CD14-positive monocyte (primary cell): ENCODE results near the gene NEO1. TPM values are rescaled to one million over a fixed set of nuclear protein-coding genes. Genes with fewer than 3 reads are reported as not detected.
"Not testable (repeated sequence)": the region's sequence is repeated elsewhere in the genome, so short reads cannot be mapped to it uniquely, and the experiment has no call there.

Experiments used
- DNase-seq, 3 donors: peaks; one replicate each; pipeline ENCODE4 v3.0.0-alpha.2; 2011 to 2022
- H2AFZ ChIP-seq: 2 replicates; pipeline ENCODE4 v1.6.0; 2012; ENCODE audit warnings: mild to moderate bottlenecking, low read depth, low read length, inconsistent platforms; ENCODE audit not compliant: insufficient read depth, poor library complexity, severe bottlenecking
- H3K27ac ChIP-seq, 2 donors: 1 replicate in 1 of 2; 2 replicates in 1 of 2; pipeline ENCODE4 v1.5.1; 2012 to 2013; ENCODE audit warnings: low read length in 2 of 2, control low read depth in 1 of 2, inconsistent platforms in 1 of 2, low read depth in 1 of 2, mild to moderate bottlenecking in 1 of 2
- H3K27me3 ChIP-seq, 2 donors: one replicate each; pipeline versions ENCODE4 v1.6.0 to v1.6.1; 2011 to 2013; ENCODE audit warnings: low read length in 2 of 2; ENCODE audit not compliant: control insufficient read depth in 2 of 2, insufficient read depth in 2 of 2
- H3K36me3 ChIP-seq, 2 donors: replicated peaks in 1 of 2; 1 replicate in 1 of 2; 2 replicates in 1 of 2; pipeline versions ENCODE4 v1.5.1 to v1.6.1; 2012 to 2013; ENCODE audit warnings: low read length in 2 of 2, control low read depth in 1 of 2, inconsistent platforms in 1 of 2, mild to moderate bottlenecking in 1 of 2; ENCODE audit not compliant: insufficient read depth in 2 of 2, control insufficient read depth in 1 of 2
- H3K4me1 ChIP-seq, 2 donors: 1 replicate in 1 of 2; 2 replicates in 1 of 2; pipeline versions ENCODE4 v1.5.1 to v1.6.1; 2012 to 2013; ENCODE audit warnings: low read length in 2 of 2, control low read depth in 1 of 2, inconsistent platforms in 1 of 2, mild to moderate bottlenecking in 1 of 2, moderate library complexity in 1 of 2; ENCODE audit not compliant: insufficient read depth in 2 of 2, control insufficient read depth in 1 of 2
- H3K4me2 ChIP-seq: replicated peaks from 2 replicates; pipeline ENCODE3; 2012; ENCODE audit warnings: low read length, moderate library complexity, mild to moderate bottlenecking; ENCODE audit not compliant: poor library complexity, severe bottlenecking; ENCODE audit errors: extremely low read depth
- H3K4me3 ChIP-seq, 3 experiments: fragments of 200-600 bp in 1 of 3; sonication (generic) in 1 of 3; replicated peaks in 1 of 3; 1 replicate in 2 of 3; 2 replicates in 1 of 3; pipeline ENCODE4 v1.5.1; 2011 to 2013; ENCODE audit warnings: low read length in 3 of 3, mild to moderate bottlenecking in 3 of 3, control low read depth in 2 of 3, low read depth in 2 of 3, inconsistent platforms in 1 of 3, moderate library complexity in 1 of 3
- H3K79me2 ChIP-seq: 2 replicates; pipeline ENCODE4 v1.6.0; 2012; ENCODE audit warnings: mild to moderate bottlenecking, control low read depth, inconsistent platforms, low read length, moderate library complexity; ENCODE audit not compliant: insufficient read depth
- H3K9ac ChIP-seq: 2 replicates; pipeline ENCODE4 v1.6.0; 2017; ENCODE audit warnings: low read length, mild to moderate bottlenecking; ENCODE audit not compliant: insufficient read depth, poor library complexity, severe bottlenecking
- H3K9me3 ChIP-seq, 2 donors: replicated peaks in 1 of 2; 1 replicate in 1 of 2; 2 replicates in 1 of 2; pipeline versions ENCODE4 v1.5.1 to v1.6.1; 2012 to 2013; ENCODE audit warnings: low read length in 2 of 2, control low read depth in 1 of 2; ENCODE audit not compliant: control insufficient read depth in 1 of 2, insufficient read depth in 1 of 2
- H4K20me1 ChIP-seq: 2 replicates; pipeline ENCODE4 v1.6.0; 2012; ENCODE audit warnings: mild to moderate bottlenecking, low read length, control low read depth, moderate library complexity; ENCODE audit not compliant: insufficient read depth
- H3K27ac Mint-ChIP-seq, 7 donors: one replicate each; pipeline ENCODE4 v1.8.0; 2020; ENCODE audit warnings: mild to moderate bottlenecking in 7 of 7, mixed read lengths in 7 of 7, moderate library complexity in 6 of 7, inconsistent platforms in 2 of 7
- H3K27me3 Mint-ChIP-seq, 3 donors: one replicate each; pipeline ENCODE4 v1.8.0; 2021 to 2022; ENCODE audit warnings: low read depth in 3 of 3, mild to moderate bottlenecking in 3 of 3, mixed read lengths in 3 of 3, moderate library complexity in 3 of 3, inconsistent platforms in 1 of 3
- H3K36me3 Mint-ChIP-seq, 2 donors: one replicate each; pipeline ENCODE4 v1.8.0; 2020; ENCODE audit warnings: mixed read lengths in 2 of 2, inconsistent platforms in 1 of 2, mild to moderate bottlenecking in 1 of 2
- H3K4me1 Mint-ChIP-seq: one replicate; pipeline ENCODE4 v1.8.0; 2020; ENCODE audit warnings: mild to moderate bottlenecking, mixed read lengths
- H3K4me3 Mint-ChIP-seq, 2 donors: one replicate each; pipeline ENCODE4 v1.8.0; 2020; ENCODE audit warnings: mild to moderate bottlenecking in 2 of 2, mixed read lengths in 2 of 2, moderate library complexity in 1 of 2
- H3K9me3 Mint-ChIP-seq, 7 donors: one replicate each; pipeline ENCODE4 v1.8.0; 2020 to 2022; ENCODE audit warnings: mixed read lengths in 7 of 7, mild to moderate bottlenecking in 6 of 7, moderate library complexity in 6 of 7, inconsistent platforms in 2 of 7
- CTCF ChIP-seq: fragments of 200-600 bp; IDR thresholded peaks from one replicate; pipeline ENCODE4 v1.8.0; 2022; ENCODE audit warnings: antibody characterized with exemption, mild to moderate bottlenecking
- WGBS: methylation state at CpG from one replicate; pipeline ENCODE4 v1.1.5; 2013; ENCODE audit warnings: missing lambda C conversion rate; ENCODE audit not compliant: insufficient coverage; 5-methylcytosine and 5-hydroxymethylcytosine counted together
- intact Hi-C, 2 donors: fragments of 100-400 bp; cut with micrococcal nuclease; formaldehyde crosslinking; loops; one replicate each; pipeline versions ENCODE4 v1.15.0 to v1.15.1; 2023
- polyA plus RNA-seq, 3 donors: library from polyadenylated mRNA; depleted of rRNA in 1 of 3; unstranded in 2 of 3; stranded (reverse) in 1 of 3; fragments of 300-500 nt in 2 of 3; fragments of >200 nt in 1 of 3; fragmentation: Illumina TruSeq in 2 of 3; gene quantifications; 1 replicate in 2 of 3; 2 replicates in 1 of 3; pipeline ENCODE4 v1.2.3, GENCODE V29; 2012 to 2021

The NEO1 gene
- polyA plus RNA-seq, 3 donors, result 0.03 to 0.06 TPM; not detected in 1

DNA sequence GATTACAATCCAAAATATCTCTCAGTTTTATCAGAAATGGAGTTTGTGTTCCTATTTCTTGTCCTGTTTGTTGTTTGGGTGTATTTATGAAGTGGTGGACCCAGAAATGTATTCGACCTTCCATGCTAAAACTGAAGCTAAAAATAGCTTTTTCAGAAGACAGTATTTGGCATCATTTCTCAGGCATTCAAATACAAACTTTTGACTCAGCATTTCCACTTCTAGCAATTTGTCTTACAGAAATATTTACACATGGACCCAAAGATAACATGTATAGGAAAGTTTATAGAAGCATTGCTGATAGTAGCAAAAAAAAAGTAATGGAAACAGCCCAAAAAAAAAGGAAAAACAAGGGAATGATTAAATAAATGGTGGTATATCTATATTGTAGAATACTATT is 160.2 kb downstream of the NEO1 start:
- Mint-ChIP-seq H3K9me3 (no peaks in the 10 kb centered on the region), H3K4me1 (no peaks in the 10 kb centered on the region), H3K36me3 (no peaks in the 10 kb centered on the region), H3K27me3 (peaks cover 2 to 23% (median 5%) of the 10 kb centered on the region in 3 donors), H3K27ac (no peak overlapping the region), H3K4me3 (no peak overlapping the region)
- H3K27me3 ChIP-seq, result peaks cover 0 to 10% of the 10 kb centered on the region in 2 donors
- no peaks in the 10 kb centered on the region for H3K9me3 ChIP-seq
- H3K4me2 ChIP-seq, result no peak overlapping the region
- TF ChIP-seq CTCF, result no peak
- DNase-seq, result no peak
- H3K9ac ChIP-seq, result no peak overlapping the region
- H3K79me2 ChIP-seq, result no peaks in the 10 kb centered on the region
- intact Hi-C loops, result no loop called here
- no peak overlapping the region for H2AFZ ChIP-seq
- no peaks in the 10 kb centered on the region for H4K20me1 ChIP-seq
- no CpG with 5 or more reads among the region's 1 CpG for WGBS
- no peak overlapping the region for H3K27ac ChIP-seq
- no peaks in the 10 kb centered on the region for H3K4me1 ChIP-seq
- no peaks in the 10 kb centered on the region for H3K36me3 ChIP-seq
- no peak overlapping the region for H3K4me3 ChIP-seq

DNA sequence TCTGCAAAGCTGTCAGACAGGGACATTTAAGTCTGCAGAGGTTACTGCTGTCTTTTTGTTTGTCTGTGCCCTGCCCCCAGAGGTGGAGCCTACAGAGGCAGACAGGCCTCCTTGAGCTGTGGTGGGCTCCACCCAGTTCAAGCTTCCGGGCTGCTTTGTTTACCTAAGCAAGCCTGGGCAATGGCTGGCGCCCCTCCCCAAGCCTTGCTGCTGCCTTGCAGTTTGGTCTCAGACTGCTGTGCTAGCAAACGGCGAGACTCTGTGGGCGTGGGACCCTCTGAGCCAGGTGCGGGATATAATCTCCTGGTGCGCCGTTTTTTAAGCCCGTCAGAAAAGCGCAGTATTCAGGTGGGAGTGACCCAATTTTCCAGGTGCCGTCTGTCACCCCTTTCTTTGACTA is 169.2 kb downstream of the NEO1 start:
- peaks cover 4 to 15% (median 8%) of the 10 kb centered on the region in 7 donors for H3K9me3 Mint-ChIP-seq
- H3K4me3 Mint-ChIP-seq, H3K9me3 ChIP-seq, H4K20me1 ChIP-seq, H3K27me3 Mint-ChIP-seq, H3K4me1 Mint-ChIP-seq, H3K36me3 ChIP-seq, H3K27me3 ChIP-seq, intact Hi-C loops, DNase-seq, H2AFZ ChIP-seq, H3K9ac ChIP-seq, H3K36me3 Mint-ChIP-seq, H3K79me2 ChIP-seq, H3K4me2 ChIP-seq, H3K27ac Mint-ChIP-seq, H3K27ac ChIP-seq, H3K4me1 ChIP-seq, H3K4me3 ChIP-seq: not testable (repeated sequence)
- WGBS, result 100% methylated on average over 5 of the region's 11 CpGs
